ENCODE measurements around the gene MFAP1.
"Not testable (repeated sequence)": the region's sequence is repeated elsewhere in the genome, so short reads cannot be mapped to it uniquely, and the experiment has no call there.

MFAP1 gene

GRCh38 chr15:43867096-43867495, 42.6 kb upstream of the MFAP1 start:
- no peaks in the 10 kb centered on the region for H3K27me3 ChIP-seq
- peaks cover 21% of the 10 kb centered on the region for H3K36me3 ChIP-seq
- H3K9me3 ChIP-seq, result no peaks in the 10 kb centered on the region
- no peak overlapping the region for H3K4me3 ChIP-seq (ENCODE audit: low read depth, low read length)
- no peak for DNase-seq
- H3K4me1 ChIP-seq, result no peaks in the 10 kb centered on the region
- no peak for TF ChIP-seq CTCF (IDR thresholded peaks at IDR 0.05; ENCODE audit: low read depth, low read length)

GRCh38 chr15:43866636-43867035, 42.1 kb upstream of the MFAP1 start:
- peaks cover 21% of the 10 kb centered on the region for H3K36me3 ChIP-seq
- not testable (repeated sequence) for H3K27me3 ChIP-seq; DNase-seq; H3K4me3 ChIP-seq (ENCODE audit: low read depth, low read length); H3K9me3 ChIP-seq; H3K4me1 ChIP-seq

GRCh38 chr15:43859546-43859945, 35.1 kb upstream of the MFAP1 start:
- Histone ChIP-seq H3K9me3 (no peaks in the 10 kb centered on the region), H3K36me3 (peaks cover 32% of the 10 kb centered on the region), H3K4me3 (ENCODE audit: low read depth, low read length) (no peak overlapping the region), H3K27me3 (no peaks in the 10 kb centered on the region), H3K4me1 (no peaks in the 10 kb centered on the region)
- no peak for DNase-seq
- no peak for TF ChIP-seq CTCF (IDR thresholded peaks at IDR 0.05; ENCODE audit: low read depth, low read length)

GRCh38 chr15:43854801-43855200, 30.3 kb upstream of the MFAP1 start:
- DNase-seq, result no peak

GRCh38 chr15:43852607-43853006, 28.1 kb upstream of the MFAP1 start:
- Histone ChIP-seq H3K4me3 (ENCODE audit: low read depth, low read length) (no peak overlapping the region), H3K36me3 (peaks cover 47% of the 10 kb centered on the region), H3K4me1 (no peaks in the 10 kb centered on the region), H3K9me3 (no peaks in the 10 kb centered on the region), H3K27me3 (no peaks in the 10 kb centered on the region)
- DNase-seq, result no peak
- TF ChIP-seq CTCF (IDR thresholded peaks at IDR 0.05; ENCODE audit: low read depth, low read length), result no peak

More at GRCh38 chr15:43854801-43855200, 30.3 kb upstream of the MFAP1 start:
- Histone ChIP-seq H3K4me3 (ENCODE audit: low read depth, low read length) (no peak overlapping the region), H3K4me1 (no peaks in the 10 kb centered on the region), H3K9me3 (no peaks in the 10 kb centered on the region), H3K27me3 (no peaks in the 10 kb centered on the region), H3K36me3 (peaks cover 50% of the 10 kb centered on the region)
- no peak for TF ChIP-seq CTCF (IDR thresholded peaks at IDR 0.05; ENCODE audit: low read depth, low read length)

GRCh38 chr15:43851251-43851650, 26.8 kb upstream of the MFAP1 start:
- H3K27me3 ChIP-seq, result no peaks in the 10 kb centered on the region
- H3K36me3 ChIP-seq, result peaks cover 43% of the 10 kb centered on the region
- no peak overlapping the region for H3K4me3 ChIP-seq (ENCODE audit: low read depth, low read length)
- no peak for TF ChIP-seq CTCF (IDR thresholded peaks at IDR 0.05; ENCODE audit: low read depth, low read length)
- H3K9me3 ChIP-seq, result no peaks in the 10 kb centered on the region
- no peaks in the 10 kb centered on the region for H3K4me1 ChIP-seq
- no peak for DNase-seq

- no peaks in the 10 kb centered on the region for H3K9me3 ChIP-seq
- H3K27me3 ChIP-seq, result no peaks in the 10 kb centered on the region
- peaks cover 53% of the 10 kb centered on the region for H3K36me3 ChIP-seq
- no peak for DNase-seq
- TF ChIP-seq CTCF (IDR thresholded peaks at IDR 0.05; ENCODE audit: low read depth, low read length), result no peak
- no peak overlapping the region for H3K4me3 ChIP-seq (ENCODE audit: low read depth, low read length)
- H3K4me1 ChIP-seq, result no peaks in the 10 kb centered on the region
Measured at GRCh38 chr15:43845421-43845820, 20.9 kb upstream of the MFAP1 start.

GRCh38 chr15:43832485-43832884, 8.0 kb upstream of the MFAP1 start:
- not testable (repeated sequence) for H3K4me1 ChIP-seq; H3K4me3 ChIP-seq (ENCODE audit: low read depth, low read length); H3K27me3 ChIP-seq; H3K9me3 ChIP-seq; DNase-seq
- H3K36me3 ChIP-seq, result peaks cover 19% of the 10 kb centered on the region

- not testable (repeated sequence) for H3K4me1 ChIP-seq; H3K27me3 ChIP-seq; DNase-seq; H3K9me3 ChIP-seq; H3K4me3 ChIP-seq (ENCODE audit: low read depth, low read length)
- H3K36me3 ChIP-seq, result peaks cover 15% of the 10 kb centered on the region; the same call in 1 of the 2 replicates
Measured at GRCh38 chr15:43831519-43832052, 7.1 kb upstream of the MFAP1 start.

Data from BE2C (cell line).